Ascending aorta (tissue), 2 donors: ENCODE results near the gene HCN1. TPM values are rescaled to one million over a fixed set of nuclear protein-coding genes. Genes with fewer than 3 reads are reported as not detected.

Source experiments
- DNase-seq, 2 donors: peaks; one replicate each; pipeline ENCODE4 v3.0.0-alpha.2; 2019; ENCODE audit warnings: low spot score in 2 of 2
- H3K27ac ChIP-seq, 2 donors: fragments of 200-600 bp; sonication (generic); one replicate each; pipeline ENCODE4 v1.5.1; 2016 to 2017; ENCODE audit warnings: mild to moderate bottlenecking in 1 of 2
- H3K27me3 ChIP-seq: fragments of 200-600 bp; sonication (generic); one replicate; pipeline ENCODE4 v1.5.1; 2017
- H3K36me3 ChIP-seq, 2 donors: fragments of 200-600 bp; sonication (generic); one replicate each; pipeline ENCODE4 v1.5.1; 2016
- H3K4me1 ChIP-seq, 2 donors: fragments of 200-600 bp; sonication (generic); one replicate each; pipeline ENCODE4 v1.5.1; 2016 to 2017; ENCODE audit warnings: mild to moderate bottlenecking in 1 of 2
- H3K4me3 ChIP-seq, 2 donors: fragments of 200-600 bp; sonication (generic); one replicate each; pipeline ENCODE4 v1.5.1; 2016 to 2017; ENCODE audit warnings: mild to moderate bottlenecking in 1 of 2
- H3K9me3 ChIP-seq, 2 donors: fragments of 200-600 bp; sonication (generic); one replicate each; pipeline ENCODE4 v1.5.1; 2016
- intact Hi-C: fragments of 100-400 bp; cut with DNase I; formaldehyde crosslinking; loops from one replicate; pipeline ENCODE4 v1.15.1; 2023
- total RNA-seq: library from RNA; depleted of rRNA; stranded (reverse); fragments of >200 nt; gene quantifications from one replicate; pipeline ENCODE4 v1.1.0, GENCODE V29; 2016
- TF ChIP-seq, protein P1 (sequence below), 3 experiments: fragments of 200-600 bp in 2 of 3; fragments of 450-650 bp in 1 of 3; sonication (generic) in 2 of 3; IDR thresholded peaks; one replicate each; pipeline ENCODE4 v1.5.1; 2016 to 2019; ENCODE audit warnings: antibody characterized with exemption in 3 of 3, mild to moderate bottlenecking in 1 of 3, moderate library complexity in 1 of 3

HCN1 gene
- total RNA-seq, 1 donor from 2014 or later, result not detected

GRCh38 chr5:45205403-45205961, 490.7 kb downstream of the HCN1 start:
- Histone ChIP-seq H3K9me3 (no peaks in the 10 kb centered on the region), H3K36me3 (no peaks in the 10 kb centered on the region), H3K4me3 (no peak overlapping the region), H3K27ac (no peak overlapping the region), H3K27me3 (no peaks in the 10 kb centered on the region), H3K4me1 (no peaks in the 10 kb centered on the region)
- DNase-seq, result no peak
- TF ChIP-seq, protein P1, sequence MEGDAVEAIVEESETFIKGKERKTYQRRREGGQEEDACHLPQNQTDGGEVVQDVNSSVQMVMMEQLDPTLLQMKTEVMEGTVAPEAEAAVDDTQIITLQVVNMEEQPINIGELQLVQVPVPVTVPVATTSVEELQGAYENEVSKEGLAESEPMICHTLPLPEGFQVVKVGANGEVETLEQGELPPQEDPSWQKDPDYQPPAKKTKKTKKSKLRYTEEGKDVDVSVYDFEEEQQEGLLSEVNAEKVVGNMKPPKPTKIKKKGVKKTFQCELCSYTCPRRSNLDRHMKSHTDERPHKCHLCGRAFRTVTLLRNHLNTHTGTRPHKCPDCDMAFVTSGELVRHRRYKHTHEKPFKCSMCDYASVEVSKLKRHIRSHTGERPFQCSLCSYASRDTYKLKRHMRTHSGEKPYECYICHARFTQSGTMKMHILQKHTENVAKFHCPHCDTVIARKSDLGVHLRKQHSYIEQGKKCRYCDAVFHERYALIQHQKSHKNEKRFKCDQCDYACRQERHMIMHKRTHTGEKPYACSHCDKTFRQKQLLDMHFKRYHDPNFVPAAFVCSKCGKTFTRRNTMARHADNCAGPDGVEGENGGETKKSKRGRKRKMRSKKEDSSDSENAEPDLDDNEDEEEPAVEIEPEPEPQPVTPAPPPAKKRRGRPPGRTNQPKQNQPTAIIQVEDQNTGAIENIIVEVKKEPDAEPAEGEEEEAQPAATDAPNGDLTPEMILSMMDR (IDR thresholded peaks at IDR 0.05), result no peak
- intact Hi-C loops, result no loop called here
